Measurements from ENCODE around the gene NFATC4.
A peak's percentile ranks its signal among the peaks of the same experiment; 100 is the strongest.

NFATC4 gene

GRCh38 chr14:24390701-24391468, 22.9 kb downstream of the NFATC4 start:
- no peak for DNase-seq

GRCh38 chr14:24392325-24393091, 24.5 kb downstream of the NFATC4 start:
- DNase-seq, result no peak

GRCh38 chr14:24394275-24394674, 26.3 kb downstream of the NFATC4 start:
- no peak for DNase-seq

GRCh38 chr14:24395609-24396582, 27.9 kb downstream of the NFATC4 start:
- DNase-seq, result no peak

DNA sequence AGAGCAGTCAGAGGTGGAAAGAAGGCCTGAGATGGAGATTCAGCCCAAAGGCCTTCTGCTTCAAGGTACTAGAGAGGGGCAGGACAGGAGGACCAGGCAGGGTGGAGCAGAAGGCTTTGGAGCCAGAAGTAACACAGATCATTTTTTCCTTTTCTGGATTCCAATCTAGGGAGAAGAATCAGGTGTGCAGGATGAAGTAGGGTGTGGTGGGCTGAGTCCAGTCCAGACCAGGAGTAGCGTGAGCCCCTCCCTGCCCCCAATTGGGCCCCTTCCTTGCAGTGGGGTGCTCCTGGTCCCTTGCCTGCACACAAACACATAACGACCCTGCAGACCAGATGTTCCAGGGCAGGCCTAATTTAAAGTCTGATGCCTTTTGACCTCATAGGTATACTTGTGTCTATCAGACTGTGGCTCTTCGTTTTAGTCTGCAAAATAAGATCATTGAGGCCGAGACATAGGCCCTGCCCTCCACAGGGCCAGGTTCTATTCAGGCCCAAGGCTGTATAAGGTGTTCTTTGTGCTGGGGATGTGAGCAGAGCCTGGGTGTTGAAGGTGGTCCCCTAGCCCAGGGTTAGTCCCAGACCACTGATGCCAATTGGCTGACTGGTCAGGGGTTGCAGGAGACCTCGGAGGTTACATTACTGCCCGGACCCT, 29.8 kb downstream of the NFATC4 start:
- no peak for DNase-seq

DNA sequence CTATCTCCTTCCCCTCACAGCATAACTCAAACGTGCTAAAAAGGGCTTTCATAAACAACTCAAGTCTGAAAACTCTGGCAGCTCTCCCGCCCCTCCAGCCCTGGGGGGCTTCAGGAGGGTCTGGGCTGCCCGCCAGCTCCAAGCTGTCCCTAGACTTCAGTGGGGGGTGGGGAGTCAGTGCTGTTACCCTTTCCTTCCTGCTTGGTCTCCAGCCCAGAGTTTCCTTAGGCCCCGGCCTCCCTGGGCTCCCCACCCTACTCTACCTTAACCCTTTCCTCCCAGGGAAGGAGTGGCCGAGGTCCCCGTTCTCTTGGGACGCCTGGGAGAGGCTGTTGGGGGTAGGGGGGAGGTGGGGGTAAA, 30.3 kb downstream of the NFATC4 start:
- DNase-seq, result no peak

- DNase-seq, result peak; percentile 88
Measured at GRCh38 chr14:24398653-24399446, 30.9 kb downstream of the NFATC4 start, which contains the start of gene NYNRIN. NYNRIN (plus strand) TSS chr14:24399003; CDS start chr14:24399247, 244 bp downstream.

- peak; percentile 52 for DNase-seq
Measured at GRCh38 chr14:24399447-24399822, 31.5 kb downstream of the NFATC4 start.

DNA sequence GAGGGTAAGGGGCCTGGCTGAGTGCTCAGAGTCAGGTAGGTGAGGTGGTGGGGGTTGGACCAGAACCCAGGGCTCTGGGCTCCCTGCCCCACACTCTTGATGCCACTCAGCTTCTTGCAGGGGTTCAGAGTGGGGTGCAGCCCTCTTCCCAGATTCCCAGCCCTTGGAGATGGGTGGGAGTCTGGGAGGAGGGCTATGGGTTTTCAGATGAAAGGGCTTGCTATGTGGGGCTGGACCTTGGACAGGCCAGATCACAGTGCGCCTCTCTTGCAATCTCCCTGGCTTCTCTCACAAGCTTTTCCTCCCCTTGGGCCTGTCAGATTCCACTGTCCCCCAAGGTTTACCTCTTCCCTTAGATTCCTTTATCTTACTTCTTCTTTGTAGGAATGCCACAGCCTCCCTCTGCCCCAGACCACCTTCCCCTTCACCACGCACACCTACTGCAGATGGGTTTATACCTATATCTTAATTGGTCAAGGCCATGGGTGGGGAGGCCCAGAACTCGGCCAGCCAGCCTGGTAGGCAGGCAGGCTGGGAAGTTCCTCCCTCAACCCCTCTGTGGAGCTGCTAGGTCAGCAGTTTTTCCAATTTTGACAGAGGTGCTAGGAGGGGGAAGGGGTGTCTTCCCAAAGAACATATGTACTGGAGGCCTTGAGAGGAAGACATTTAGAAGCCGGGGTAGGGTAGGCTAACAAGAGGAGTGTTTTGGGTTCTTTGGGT, 32.2 kb downstream of the NFATC4 start:
- no peak for DNase-seq

DNA sequence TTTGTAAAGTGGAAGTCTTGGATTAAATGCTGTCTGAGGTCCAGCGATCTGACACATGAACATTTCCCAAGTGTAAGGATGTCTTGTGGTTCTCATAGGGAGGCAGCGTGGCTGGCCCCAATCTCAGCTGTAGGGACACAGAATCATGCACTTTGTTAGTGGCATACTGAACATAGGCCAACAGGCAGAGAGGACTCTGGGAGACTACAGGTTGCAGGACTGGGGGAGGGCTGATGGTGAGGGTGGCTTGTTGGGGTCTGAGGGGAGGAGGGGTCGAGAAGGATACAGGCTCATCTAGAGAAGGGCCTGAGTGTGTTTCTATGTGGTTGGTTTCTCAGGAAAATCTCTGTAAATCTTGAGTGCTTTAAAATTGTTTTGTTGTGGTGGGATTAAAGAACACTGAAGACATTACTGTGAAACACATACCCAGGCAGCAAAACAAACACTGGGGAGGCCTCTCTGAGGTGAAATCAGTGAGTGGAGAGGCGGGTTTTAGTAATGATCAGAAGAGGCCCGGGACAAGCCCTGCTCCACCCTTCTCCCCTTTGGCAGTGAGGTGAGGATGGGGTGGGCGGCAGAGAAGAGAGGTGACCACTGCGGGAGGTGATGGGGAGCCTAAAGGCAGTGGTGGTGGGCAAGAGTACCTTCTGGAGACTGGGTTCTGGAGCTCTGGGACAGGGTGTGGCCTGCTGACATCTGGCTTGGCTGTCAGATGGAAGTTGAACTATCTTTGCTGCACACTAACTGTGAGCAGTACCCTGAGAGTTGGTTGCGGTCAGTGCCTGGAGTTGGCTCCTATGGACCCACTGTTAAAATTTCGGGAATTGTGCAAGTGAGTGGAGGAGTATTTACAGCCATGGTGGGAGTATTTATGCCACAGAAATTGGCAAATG, 34.1 kb downstream of the NFATC4 start:
- no peak for DNase-seq

- no peak for DNase-seq
Measured at GRCh38 chr14:24403294-24403998, 35.5 kb downstream of the NFATC4 start.

GRCh38 chr14:24404814-24405213, 36.8 kb downstream of the NFATC4 start:
- DNase-seq, result no peak

GRCh38 chr14:24406416-24406815, 38.4 kb downstream of the NFATC4 start:
- no peak for DNase-seq

GRCh38 chr14:24407608-24408325, 39.8 kb downstream of the NFATC4 start:
- DNase-seq, result no peak

- DNase-seq, result no peak
Measured at GRCh38 chr14:24408764-24409163, 40.8 kb downstream of the NFATC4 start.

DNA sequence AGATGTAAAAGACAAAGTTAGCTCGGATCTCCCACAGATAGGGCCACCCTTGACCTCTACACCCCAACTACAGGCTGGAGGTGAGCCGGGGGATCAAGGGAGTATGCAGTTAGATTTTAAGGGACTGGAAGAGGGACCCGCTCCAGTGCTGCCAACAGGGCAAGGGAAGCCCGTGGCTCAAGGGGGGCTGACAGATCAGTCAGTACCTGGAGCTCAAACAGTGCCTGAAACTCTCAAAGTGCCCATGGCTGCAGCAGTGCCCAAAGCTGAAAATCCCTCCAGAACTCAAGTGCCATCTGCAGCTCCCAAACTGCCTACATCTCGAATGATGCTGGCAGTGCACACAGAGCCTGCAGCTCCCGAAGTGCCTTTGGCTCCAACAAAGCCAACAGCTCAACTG, 41.2 kb downstream of the NFATC4 start:
- DNase-seq, result no peak

GRCh38 chr14:24409956-24410355, 42.0 kb downstream of the NFATC4 start:
- no peak for DNase-seq
